COLO668 (cell line): ENCODE data around the gene RCC2.
A peak's percentile ranks its signal among the peaks of the same experiment; 100 is the strongest.
"Not testable (repeated sequence)": the region's sequence is repeated elsewhere in the genome, so short reads cannot be mapped to it uniquely, and the experiment has no call there.

Experiments
- DNase-seq: peaks from one replicate; lab custom pipeline; 2025; ENCODE audit not compliant: unreplicated experiment; lab: John Stamatoyannopoulos, UW

Gene RCC2

GRCh38 chr1:17439250-17440073 is at the start of gene RCC2:
TSS of gene RCC2 (minus strand) at chr1:17439677. CDS start at chr1:17438514, 1,163 bp downstream.
- peak; percentile 95 for DNase-seq

GRCh38 chr1:17486242-17486641 is 46.8 kb upstream of the RCC2 start:
- no peak for DNase-seq

DNA sequence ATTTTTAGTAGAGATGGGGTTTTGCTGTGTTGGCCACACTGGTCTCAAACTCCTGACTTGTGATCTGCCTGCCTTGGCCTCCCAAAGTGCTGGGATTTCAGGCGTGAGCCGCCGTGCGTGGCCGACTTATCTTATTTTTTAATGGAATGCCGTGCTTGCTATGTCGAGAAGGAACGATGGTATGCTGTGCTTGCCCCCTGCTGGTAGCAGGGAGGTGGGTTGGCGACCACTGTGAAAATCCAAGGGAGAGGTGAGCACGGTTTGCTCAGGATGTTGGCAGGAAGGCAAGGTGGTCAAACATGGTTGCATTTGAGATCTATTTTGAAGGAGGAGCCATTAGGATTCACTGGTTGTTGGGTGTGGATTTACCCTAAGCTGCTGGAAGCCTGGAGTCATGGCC is 45.8 kb upstream of the RCC2 start:
- peak; percentile 26 for DNase-seq

DNA sequence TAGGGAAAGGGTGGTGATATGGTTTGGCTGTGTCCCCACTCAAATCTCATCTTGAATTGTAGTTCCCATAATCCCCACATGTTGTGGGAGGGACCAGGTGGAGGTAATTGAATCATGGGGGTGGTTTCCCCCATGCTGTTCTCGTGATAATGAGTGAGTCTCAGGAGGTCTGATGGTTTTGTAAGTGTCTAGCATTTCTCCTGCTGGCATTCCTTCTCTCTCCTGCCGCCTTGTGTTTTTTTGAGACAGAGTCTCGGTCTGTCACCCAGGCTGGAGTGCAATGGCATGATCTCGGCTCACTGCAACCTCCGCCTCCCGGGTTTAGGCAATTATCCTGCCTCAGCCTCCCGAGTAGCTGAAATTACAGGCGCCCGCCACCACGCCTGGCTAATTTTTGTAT is 42.5 kb upstream of the RCC2 start:
- DNase-seq: not testable (repeated sequence)

- no peak for DNase-seq
These were observed 41.4 kb upstream of the RCC2 start for GRCh38 chr1:17480846-17481245.

GRCh38 chr1:17475752-17476151 is 36.3 kb upstream of the RCC2 start:
- no peak for DNase-seq

DNA sequence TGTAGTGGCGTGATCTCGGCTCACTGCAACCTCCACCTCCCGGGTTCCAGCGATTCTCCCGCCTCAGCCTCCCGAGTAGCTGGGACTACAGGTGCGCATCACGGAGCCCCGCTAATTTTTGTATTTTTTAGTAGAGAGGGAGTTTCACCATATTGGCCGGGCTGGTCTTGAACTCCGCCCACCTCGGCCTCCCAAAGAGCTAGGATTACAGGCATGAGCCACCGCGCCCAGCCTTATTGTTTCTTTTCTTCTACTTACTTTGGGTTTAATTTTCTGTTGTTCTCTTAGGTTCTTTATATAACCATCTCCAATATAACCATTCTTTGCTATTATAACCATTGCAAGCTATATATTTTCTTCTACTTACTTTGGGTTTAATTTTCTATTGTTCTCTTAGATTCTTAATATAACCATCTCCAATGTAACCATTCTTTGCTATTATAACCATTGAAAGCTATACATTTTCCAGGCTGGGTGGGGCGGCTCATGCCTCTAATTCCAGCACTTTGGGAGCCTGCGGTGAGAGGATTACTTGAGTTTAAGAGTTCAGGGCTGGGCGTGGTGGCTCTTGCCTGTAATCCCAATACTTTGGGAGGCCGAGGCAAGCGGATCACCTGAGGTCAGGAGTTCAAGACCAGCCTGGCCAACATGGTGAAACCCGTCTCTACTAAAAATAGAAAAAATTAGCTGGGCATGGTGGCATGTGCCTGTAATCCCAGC is 35.5 kb upstream of the RCC2 start:
- not testable (repeated sequence) for DNase-seq

- no peak for DNase-seq
These were observed 33.3 kb upstream of the RCC2 start for GRCh38 chr1:17472814-17473213.

GRCh38 chr1:17471393-17471792 is 31.9 kb upstream of the RCC2 start:
- no peak for DNase-seq

DNA sequence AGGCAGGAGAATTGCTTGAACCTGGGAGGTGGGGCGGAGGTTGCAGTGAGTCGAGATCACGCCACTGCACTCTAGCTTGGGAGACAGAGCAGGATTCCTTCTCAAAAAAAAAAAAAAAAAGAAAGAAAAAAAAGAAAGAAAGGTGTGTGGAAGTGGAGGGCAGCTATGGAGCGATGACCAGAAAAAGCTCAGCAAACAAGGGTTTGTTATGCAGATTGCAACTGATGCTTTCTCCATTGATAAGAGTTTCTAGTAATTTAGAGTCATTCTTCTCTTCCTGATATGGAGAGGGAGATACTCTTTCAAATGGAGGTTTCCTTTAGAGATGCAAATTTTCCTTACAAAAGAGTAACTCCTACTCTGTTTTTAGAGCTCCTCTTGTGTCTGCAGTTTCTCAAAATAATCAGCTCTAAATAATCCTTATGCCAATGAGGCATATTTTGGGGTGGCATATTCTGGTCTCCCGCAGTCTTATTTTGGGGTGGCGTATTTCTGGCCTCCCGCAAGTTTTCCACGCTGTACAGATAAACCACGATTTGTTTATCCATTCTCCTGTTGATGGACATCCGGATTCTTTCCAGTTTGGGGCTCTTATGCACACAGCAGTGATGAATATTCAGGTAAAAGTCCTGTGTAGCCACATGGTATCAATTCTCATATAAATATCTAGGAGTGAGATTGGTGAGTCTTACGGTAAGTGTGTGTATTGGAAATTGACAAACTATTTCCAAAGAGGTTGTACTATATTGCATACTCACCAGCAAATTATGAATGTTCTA is 30.7 kb upstream of the RCC2 start:
- DNase-seq: no peak

DNA sequence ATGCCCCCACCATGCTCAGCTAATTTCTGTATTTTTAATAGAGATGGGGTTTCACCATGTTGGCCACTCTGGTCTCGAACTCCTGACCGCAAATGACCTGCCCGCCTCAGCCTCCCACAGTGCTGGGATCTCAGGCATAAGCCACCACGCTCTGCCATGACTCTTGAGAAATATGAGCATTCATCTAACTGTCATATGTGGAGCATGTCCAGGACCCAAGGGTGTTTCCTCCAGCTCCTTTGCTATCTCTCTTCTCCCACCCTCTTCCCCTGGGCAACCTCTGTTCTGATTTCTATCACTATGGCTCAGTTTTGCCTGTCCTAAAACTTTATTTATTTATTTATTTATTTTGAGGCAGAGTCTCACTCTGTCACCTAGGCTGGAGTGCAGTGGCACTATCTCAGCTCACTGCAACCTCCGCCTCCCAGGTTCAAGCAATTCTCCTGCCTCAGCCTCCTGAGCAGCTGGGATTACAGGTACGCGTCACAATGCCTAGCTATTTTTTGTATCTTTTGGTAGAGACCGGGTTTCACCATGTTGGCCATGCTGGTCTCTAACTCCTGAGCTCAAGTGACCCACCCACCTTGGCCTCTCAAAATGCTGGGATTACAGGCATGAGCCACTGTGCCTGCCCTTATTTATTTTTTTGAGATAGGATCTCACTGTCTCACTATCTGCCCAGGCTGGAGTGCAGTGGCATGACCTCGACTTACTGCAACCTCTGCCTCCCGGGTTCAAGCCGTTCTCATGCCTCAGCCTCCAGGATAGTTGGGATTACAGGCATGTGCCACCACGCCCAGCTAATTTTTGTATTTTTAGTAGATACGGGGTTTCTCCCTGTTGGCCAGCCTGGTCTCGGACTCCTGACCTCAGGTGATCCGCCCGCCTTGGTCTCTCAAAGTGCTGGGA is 29.1 kb upstream of the RCC2 start:
- not testable (repeated sequence) for DNase-seq

DNA sequence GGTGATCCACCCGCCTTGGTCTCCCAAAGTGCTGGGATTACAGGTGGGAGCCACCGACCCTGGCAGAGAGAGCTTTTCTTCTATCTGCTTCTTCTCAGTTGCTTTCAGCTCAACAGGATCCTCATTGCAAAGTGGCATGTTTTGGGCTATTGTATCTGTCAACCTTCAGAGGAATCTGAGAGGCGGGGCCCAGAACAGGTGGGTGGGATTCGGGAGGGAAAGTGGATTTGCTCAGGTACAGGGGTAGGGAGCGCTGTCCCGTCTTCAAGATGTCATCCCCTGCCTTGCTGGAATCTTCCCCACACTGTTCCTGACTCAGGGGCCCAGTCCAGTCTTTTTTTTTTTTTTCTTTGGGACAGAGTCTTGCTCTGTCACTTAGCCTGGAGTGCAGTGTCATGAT is 26.9 kb upstream of the RCC2 start:
- DNase-seq: no peak

DNA sequence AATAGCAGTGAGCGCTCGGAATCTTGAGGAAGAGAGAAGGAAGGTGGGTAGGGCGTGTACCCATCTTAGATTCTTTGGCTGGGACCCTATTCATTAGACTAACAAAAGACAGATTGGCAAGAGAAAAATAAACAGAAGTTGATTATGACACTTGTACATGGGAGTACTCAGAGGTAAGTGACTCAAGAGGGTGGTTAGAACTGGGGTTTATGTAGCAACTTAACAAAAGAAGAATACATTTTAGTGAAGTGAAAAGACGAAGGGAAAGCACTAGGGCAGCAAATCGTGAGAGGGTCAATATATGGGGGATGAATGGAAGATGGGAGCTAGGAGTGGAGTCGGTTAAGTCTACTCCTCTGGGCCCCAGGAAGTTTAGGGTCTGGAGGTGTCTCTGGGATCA is 25.8 kb upstream of the RCC2 start:
- no peak for DNase-seq

GRCh38 chr1:17463991-17464390 is 24.5 kb upstream of the RCC2 start:
- no peak for DNase-seq

DNA sequence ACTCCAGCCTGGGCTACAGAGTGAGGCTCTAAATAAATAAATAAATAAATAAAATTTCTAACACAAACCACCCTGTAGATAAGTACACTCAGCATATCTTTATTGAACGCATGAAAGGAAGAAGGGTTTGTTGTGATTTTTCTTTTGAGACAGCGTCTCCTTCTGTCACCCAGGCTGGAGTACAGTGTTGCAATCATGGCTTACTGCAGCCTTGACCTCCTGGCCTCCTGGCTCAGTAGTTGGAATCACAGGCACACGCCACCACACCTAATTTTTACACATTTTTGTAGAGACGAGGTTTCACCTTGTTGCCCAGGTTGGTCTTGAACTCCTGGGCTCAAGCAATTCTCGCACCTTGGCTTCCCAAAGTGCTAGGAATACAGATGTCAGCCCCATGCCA is 23.2 kb upstream of the RCC2 start:
- no peak for DNase-seq

DNA sequence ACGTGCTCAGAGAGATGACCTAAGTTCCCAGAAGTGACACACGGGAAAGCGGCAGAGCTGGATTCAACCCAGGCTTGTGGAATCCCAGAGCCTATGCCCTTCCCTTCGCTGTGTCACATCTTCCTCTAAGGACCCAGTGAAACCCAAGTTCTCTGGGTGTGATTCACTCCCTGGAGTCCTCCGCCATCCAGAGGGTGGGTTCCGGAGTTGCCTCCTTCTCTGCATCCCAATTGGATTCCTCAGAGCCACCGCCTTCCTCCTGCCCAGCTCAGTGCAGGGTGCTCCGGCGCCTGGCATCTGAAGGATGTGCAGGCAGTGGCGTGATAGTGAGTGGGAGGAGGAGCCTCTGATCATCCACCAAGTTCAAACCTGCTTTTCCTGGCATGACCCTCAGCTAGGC is 20.7 kb upstream of the RCC2 start:
- no peak for DNase-seq

DNA sequence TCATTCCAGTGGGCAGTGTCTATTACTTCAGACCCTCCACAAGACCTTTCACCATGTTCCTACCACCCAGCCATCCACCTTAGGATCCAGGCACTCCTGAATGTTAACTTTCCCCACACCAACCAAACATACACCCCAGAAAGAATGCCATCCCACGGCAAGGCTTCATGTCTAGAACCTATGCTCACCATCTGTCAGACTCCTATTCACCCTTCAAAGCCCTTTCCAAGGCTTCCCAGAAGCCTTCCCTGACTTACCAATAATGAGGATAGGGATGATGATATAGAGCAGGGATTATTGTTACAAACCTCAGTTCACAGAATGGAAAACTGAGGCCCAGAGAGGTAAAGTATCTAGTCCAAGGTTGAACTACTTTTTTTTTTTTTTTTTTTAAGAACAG is 19.3 kb upstream of the RCC2 start:
- no peak for DNase-seq

GRCh38 chr1:17452686-17453085 is 13.2 kb upstream of the RCC2 start:
- no peak for DNase-seq

DNA sequence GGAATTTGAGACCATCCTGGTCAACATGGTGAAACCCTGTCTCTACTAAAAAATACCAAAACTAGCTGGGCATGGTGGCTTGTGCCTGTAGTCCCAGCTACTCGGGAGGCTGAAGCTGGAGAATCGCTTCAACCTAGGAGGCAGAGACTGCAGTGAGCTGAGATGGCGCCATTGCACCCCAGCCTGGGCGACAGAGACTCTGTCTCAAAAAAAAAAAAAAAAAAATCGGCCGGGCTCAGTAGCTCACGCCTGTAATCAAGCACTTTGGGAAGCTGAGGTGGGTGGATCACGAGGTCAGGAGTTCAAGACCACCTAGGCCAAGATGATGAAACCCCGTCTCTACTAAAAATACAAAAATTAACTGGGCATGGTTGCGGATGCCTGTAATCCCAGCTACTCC is 12.7 kb upstream of the RCC2 start:
- not testable (repeated sequence) for DNase-seq

DNA sequence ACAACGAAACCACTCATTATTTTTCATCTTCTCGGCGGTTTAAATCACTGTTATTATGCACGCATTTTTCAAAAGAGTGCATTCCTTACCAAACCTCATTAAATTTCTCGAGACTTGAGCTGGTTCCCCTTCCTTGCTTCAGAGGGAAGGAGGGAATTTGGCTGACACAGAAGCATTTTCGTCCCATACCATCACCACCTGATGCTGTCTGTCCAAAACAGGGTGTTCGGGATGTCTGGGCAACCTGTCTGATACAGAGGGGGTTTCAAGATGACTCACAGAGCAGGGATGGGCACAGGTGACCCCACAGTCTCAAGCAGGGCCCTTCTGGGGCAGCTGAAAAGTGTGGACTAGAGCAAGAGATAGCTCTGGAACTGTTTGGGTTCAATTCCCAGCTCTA is 12.3 kb upstream of the RCC2 start:
- no peak for DNase-seq
